ENCODE measurements around the gene SSU72.
A peak's percentile ranks its signal among the peaks of the same experiment; 100 is the strongest.
"Not testable (repeated sequence)": the region's sequence is repeated elsewhere in the genome, so short reads cannot be mapped to it uniquely, and the experiment has no call there.

SSU72 gene

GRCh38 chr1:1594602-1595260, 20.1 kb upstream of the SSU72 start:
- no peak for DNase-seq

GRCh38 chr1:1593834-1594601, 19.4 kb upstream of the SSU72 start:
- DNase-seq = no peak

GRCh38 chr1:1591452-1591851, 16.8 kb upstream of the SSU72 start:
- DNase-seq = no peak

- DNase-seq = no peak
Measured at GRCh38 chr1:1583347-1584010, 8.8 kb upstream of the SSU72 start.

GRCh38 chr1:1582585-1583346, 8.1 kb upstream of the SSU72 start:
- no peak for DNase-seq

- DNase-seq = no peak
Measured at GRCh38 chr1:1578371-1578940, 3.8 kb upstream of the SSU72 start.

- DNase-seq = no peak
Measured at GRCh38 chr1:1577367-1578011, 2.8 kb upstream of the SSU72 start.

- peak; percentile 39 for DNase-seq
Measured at GRCh38 chr1:1573843-1574720, 581 bp downstream of the SSU72 start.

- DNase-seq = no peak
Measured at GRCh38 chr1:1569341-1569740, 5.3 kb downstream of the SSU72 start.

- DNase-seq = no peak
Measured at GRCh38 chr1:1567891-1568291, 6.8 kb downstream of the SSU72 start.

GRCh38 chr1:1567152-1567875, 7.3 kb downstream of the SSU72 start:
- no peak for DNase-seq

- no peak for DNase-seq
Measured at GRCh38 chr1:1565340-1565739, 9.3 kb downstream of the SSU72 start.

- DNase-seq = no peak
Measured at GRCh38 chr1:1564268-1564667, 10.4 kb downstream of the SSU72 start.

- DNase-seq = no peak
Measured at GRCh38 chr1:1563688-1564087, 11.0 kb downstream of the SSU72 start.

GRCh38 chr1:1562556-1563195, 12.0 kb downstream of the SSU72 start:
- no peak for DNase-seq

GRCh38 chr1:1561801-1562470, 12.7 kb downstream of the SSU72 start:
- DNase-seq = no peak

- DNase-seq = no peak
Measured at GRCh38 chr1:1560178-1560577, 14.5 kb downstream of the SSU72 start.

GRCh38 chr1:1559066-1559465, 15.6 kb downstream of the SSU72 start:
- no peak for DNase-seq

GRCh38 chr1:1558591-1558990, 16.1 kb downstream of the SSU72 start:
- DNase-seq = no peak

- not testable (repeated sequence) for DNase-seq
Measured at GRCh38 chr1:1557688-1558087, 17.0 kb downstream of the SSU72 start.
